Fibroblast of lung (primary cell): Measurements from ENCODE around the gene EXOC6. TPM values are rescaled to one million over a fixed set of nuclear protein-coding genes. Genes with fewer than 3 reads are reported as not detected.

ENCODE experiments used
- DNase-seq, 2 donors: peaks; one replicate each; pipeline versions ENCODE4 v3.0.0 to v3.0.0-alpha.2; 2010; ENCODE audit warnings: low read depth in 2 of 2
- H2AFZ ChIP-seq: 2 replicates; pipeline ENCODE4 v1.5.1; 2012; ENCODE audit warnings: low read length, control low read depth, inconsistent platforms
- H3K27ac ChIP-seq: 2 replicates; pipeline ENCODE4 v1.5.1; 2011; ENCODE audit warnings: low read length, control low read depth; ENCODE audit not compliant: insufficient read depth
- H3K27me3 ChIP-seq: 2 replicates; pipeline ENCODE4 v1.5.1; 2011; ENCODE audit warnings: mild to moderate bottlenecking, low read length; ENCODE audit not compliant: control insufficient read depth, insufficient read depth
- H3K36me3 ChIP-seq: 2 replicates; pipeline ENCODE4 v1.5.1; 2011; ENCODE audit warnings: low read length; ENCODE audit not compliant: control insufficient read depth, insufficient read depth
- H3K4me1 ChIP-seq: 2 replicates; pipeline ENCODE4 v1.5.1; 2011; ENCODE audit warnings: low read length; ENCODE audit not compliant: control insufficient read depth, insufficient read depth; ENCODE audit errors: extremely low read depth
- H3K4me2 ChIP-seq: 2 replicates; pipeline ENCODE4 v1.5.1; 2011; ENCODE audit warnings: low read length, control low read depth; ENCODE audit not compliant: insufficient read depth; ENCODE audit errors: extremely low read depth
- H3K4me3 ChIP-seq, 4 experiments: fragments of 200-600 bp in 1 of 4; sonication (generic) in 1 of 4; replicated peaks in 1 of 4; 2 replicates each; pipeline ENCODE4 v1.5.1; 2011 to 2016; ENCODE audit warnings: low read length in 4 of 4, low read depth in 3 of 4, mild to moderate bottlenecking in 3 of 4, control low read depth in 2 of 4, inconsistent platforms in 1 of 4, mixed read lengths in 1 of 4; ENCODE audit not compliant: insufficient read depth in 1 of 4; ENCODE audit errors: control extremely low read depth in 1 of 4
- H3K79me2 ChIP-seq: 2 replicates; pipeline ENCODE4 v1.5.1; 2012; ENCODE audit warnings: mild to moderate bottlenecking, low read length, inconsistent platforms; ENCODE audit not compliant: control insufficient read depth, insufficient read depth
- H3K9ac ChIP-seq: 2 replicates; pipeline ENCODE4 v1.5.1; 2011; ENCODE audit warnings: mild to moderate bottlenecking, low read length, control low read depth; ENCODE audit not compliant: insufficient read depth
- H3K9me3 ChIP-seq: 2 replicates; pipeline ENCODE4 v1.5.1; 2012; ENCODE audit warnings: low read depth, low read length; ENCODE audit not compliant: control insufficient read depth, insufficient read depth
- H4K20me1 ChIP-seq: 2 replicates; pipeline ENCODE4 v1.5.1; 2011; ENCODE audit warnings: low read length; ENCODE audit not compliant: control insufficient read depth, insufficient read depth; ENCODE audit errors: extremely low read depth
- EZH2 ChIP-seq: IDR thresholded peaks from 2 replicates; pipeline ENCODE4 v1.5.1; 2012; ENCODE audit warnings: low read length, control low read depth, mild to moderate bottlenecking; ENCODE audit errors: missing control alignments
- polyA plus RNA-seq, 2 donors: library from polyadenylated mRNA; depleted of rRNA in 1 of 2; stranded (reverse) in 1 of 2; unstranded in 1 of 2; fragments of >200 nt; gene quantifications; 2 replicates each; pipeline ENCODE4 v1.2.1, GENCODE V29; 2011 to 2012; ENCODE audit warnings: missing spikeins in 1 of 2
- total RNA-seq: library from RNA; depleted of rRNA; stranded (reverse); fragments of >200 nt; gene quantifications from 2 replicates; pipeline ENCODE4 v1.2.1, GENCODE V29; 2014
- TF ChIP-seq, protein P1 (sequence below), 2 donors: IDR thresholded peaks in 1 of 2; conservative IDR thresholded peaks in 1 of 2; 1 replicate in 1 of 2; 2 replicates in 1 of 2; pipeline ENCODE4 v1.5.1; 2011 to 2012; ENCODE audit warnings: low read length in 2 of 2, control low read depth in 1 of 2, inconsistent platforms in 1 of 2, low read depth in 1 of 2, mild to moderate bottlenecking in 1 of 2

Gene EXOC6
- total and polyA plus RNA-seq, 2 donors (not counting 1 experiment from before 2014, with no cell fraction given) = 6.2 to 9.2 TPM

DNA sequence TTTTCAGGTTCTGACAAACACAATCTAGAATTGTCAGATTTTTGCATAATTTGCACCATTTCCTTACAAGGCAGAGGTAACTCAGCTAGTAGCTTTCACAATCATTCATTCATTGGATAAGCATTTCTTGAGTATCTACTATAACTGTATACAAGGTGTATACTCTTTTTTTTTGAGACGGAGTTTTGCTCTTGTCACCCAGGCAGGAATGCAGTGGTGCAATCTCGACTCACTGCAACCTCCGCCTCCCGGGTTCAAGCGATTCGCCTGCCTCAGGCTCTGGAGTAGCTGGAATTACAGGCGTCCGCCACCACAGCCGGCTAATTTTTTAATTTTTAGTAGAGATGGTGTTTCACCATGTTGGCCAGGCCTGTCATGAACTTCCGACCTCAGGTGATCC lies 16.2 kb upstream of the EXOC6 start:
- Histone ChIP-seq H2AFZ (no peak overlapping the region), H4K20me1 (no peaks in the 10 kb centered on the region), H3K4me3 (no peak overlapping the region), H3K9ac (no peak overlapping the region), H3K27ac (no peak overlapping the region), H3K27me3 (no peaks in the 10 kb centered on the region), H3K4me2 (no peak overlapping the region), H3K9me3 (no peaks in the 10 kb centered on the region), H3K4me1 (no peaks in the 10 kb centered on the region), H3K36me3 (no peaks in the 10 kb centered on the region), H3K79me2 (no peaks in the 10 kb centered on the region)
- TF ChIP-seq, protein P1, sequence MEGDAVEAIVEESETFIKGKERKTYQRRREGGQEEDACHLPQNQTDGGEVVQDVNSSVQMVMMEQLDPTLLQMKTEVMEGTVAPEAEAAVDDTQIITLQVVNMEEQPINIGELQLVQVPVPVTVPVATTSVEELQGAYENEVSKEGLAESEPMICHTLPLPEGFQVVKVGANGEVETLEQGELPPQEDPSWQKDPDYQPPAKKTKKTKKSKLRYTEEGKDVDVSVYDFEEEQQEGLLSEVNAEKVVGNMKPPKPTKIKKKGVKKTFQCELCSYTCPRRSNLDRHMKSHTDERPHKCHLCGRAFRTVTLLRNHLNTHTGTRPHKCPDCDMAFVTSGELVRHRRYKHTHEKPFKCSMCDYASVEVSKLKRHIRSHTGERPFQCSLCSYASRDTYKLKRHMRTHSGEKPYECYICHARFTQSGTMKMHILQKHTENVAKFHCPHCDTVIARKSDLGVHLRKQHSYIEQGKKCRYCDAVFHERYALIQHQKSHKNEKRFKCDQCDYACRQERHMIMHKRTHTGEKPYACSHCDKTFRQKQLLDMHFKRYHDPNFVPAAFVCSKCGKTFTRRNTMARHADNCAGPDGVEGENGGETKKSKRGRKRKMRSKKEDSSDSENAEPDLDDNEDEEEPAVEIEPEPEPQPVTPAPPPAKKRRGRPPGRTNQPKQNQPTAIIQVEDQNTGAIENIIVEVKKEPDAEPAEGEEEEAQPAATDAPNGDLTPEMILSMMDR (conservative IDR thresholded peaks at IDR 0.05 in 1 of 2, IDR thresholded peaks at IDR 0.05 in 1 of 2; ENCODE audit: low read depth in 1 of 2, low read length in 2 of 2) = no peak
- TF ChIP-seq EZH2 = no peak
- no peak for DNase-seq

DNA sequence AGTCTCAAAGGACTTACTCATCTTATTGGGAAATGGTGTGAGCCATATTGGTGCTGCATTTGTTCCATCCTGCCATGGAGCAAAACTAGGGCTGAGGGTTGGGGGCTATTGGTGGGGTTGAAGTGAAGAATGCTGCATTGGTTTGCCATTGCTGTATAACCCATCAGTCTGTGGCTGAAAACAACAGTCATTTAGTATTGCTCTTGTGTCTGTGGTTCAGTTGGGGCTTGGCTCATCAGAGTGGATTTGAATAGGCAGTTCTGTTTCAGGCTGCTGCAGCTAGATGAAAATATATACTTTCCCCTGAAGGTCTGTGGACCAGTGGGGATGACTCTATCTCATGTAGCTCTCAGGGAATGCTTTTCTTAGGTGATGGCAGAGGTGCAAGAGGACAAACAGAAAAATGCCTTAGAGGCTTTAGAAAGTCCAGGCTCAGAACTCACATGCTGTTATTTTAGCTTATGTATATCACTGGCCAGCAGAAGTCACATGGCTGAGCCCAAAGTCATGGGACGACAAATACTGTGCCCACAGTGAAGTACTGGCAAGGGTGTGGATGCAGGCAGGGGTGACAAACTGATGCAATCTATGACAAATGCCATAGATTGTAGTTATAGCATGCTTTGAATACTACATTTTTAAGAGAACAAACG lies 15.2 kb upstream of the EXOC6 start:
- Histone ChIP-seq H3K9ac (no peak overlapping the region), H3K4me2 (no peak overlapping the region), H3K4me3 (no peak overlapping the region), H3K79me2 (no peaks in the 10 kb centered on the region), H3K4me1 (no peaks in the 10 kb centered on the region), H2AFZ (no peak overlapping the region), H3K36me3 (no peaks in the 10 kb centered on the region), H3K27ac (no peak overlapping the region), H3K9me3 (no peaks in the 10 kb centered on the region), H3K27me3 (no peaks in the 10 kb centered on the region), H4K20me1 (no peaks in the 10 kb centered on the region)
- TF ChIP-seq EZH2 = no peak
- TF ChIP-seq, protein P1 (conservative IDR thresholded peaks at IDR 0.05 in 1 of 2, IDR thresholded peaks at IDR 0.05 in 1 of 2; ENCODE audit: low read depth in 1 of 2, low read length in 2 of 2) = no peak
- DNase-seq = no peak

DNA sequence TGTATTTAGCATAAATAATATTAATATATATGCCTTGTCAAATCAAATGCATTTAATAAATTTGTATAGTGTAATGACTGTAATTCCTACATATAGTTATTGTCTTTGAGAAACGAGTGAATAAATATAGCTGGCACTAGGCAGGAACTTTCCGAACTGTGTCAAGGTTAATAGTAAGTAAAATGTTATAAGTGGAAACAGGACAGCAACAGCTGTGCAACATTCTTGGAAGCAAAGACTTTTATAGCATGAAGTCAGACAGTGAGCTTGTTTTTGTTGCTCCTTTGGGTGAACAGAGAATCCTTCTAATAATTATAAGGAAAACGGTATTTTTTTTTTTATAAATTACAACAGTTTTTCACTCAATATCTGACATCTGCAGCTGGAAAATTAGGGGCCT lies 14.0 kb upstream of the EXOC6 start:
- Histone ChIP-seq H3K27me3 (no peaks in the 10 kb centered on the region), H2AFZ (no peak overlapping the region), H3K9ac (no peak overlapping the region), H3K4me3 (no peak overlapping the region), H3K4me2 (no peak overlapping the region), H4K20me1 (no peaks in the 10 kb centered on the region), H3K27ac (no peak overlapping the region), H3K79me2 (no peaks in the 10 kb centered on the region), H3K36me3 (no peaks in the 10 kb centered on the region), H3K9me3 (no peaks in the 10 kb centered on the region), H3K4me1 (peaks cover under 1% of the 10 kb centered on the region)
- TF ChIP-seq EZH2 = no peak
- TF ChIP-seq, protein P1 (conservative IDR thresholded peaks at IDR 0.05 in 1 of 2, IDR thresholded peaks at IDR 0.05 in 1 of 2; ENCODE audit: low read depth in 1 of 2, low read length in 2 of 2) = no peak
- DNase-seq = peak in 1 of 2 donors; percentile 44
